AG04450 (cell line): ENCODE results near the gene MBNL1. TPM values are rescaled to one million over a fixed set of nuclear protein-coding genes. Genes with fewer than 3 reads are reported as not detected.
A peak's percentile ranks its signal among the peaks of the same experiment; 100 is the strongest.

Experiments
- CTCF ChIA-PET: fragments of 300-600, 350-600 bp; formaldehyde crosslinking; extraction: SDS; loops from one replicate; lab custom pipeline; 2022; ENCODE audit warnings: antibody characterized with exemption, inconsistent platforms; lab: Charles Lee
- POLR2A ChIA-PET: fragments of 350-600 bp; formaldehyde crosslinking; extraction: SDS; loops from one replicate; lab custom pipeline; 2021; ENCODE audit warnings: antibody characterized with exemption, inconsistent platforms; lab: Yijun Ruan, JAX
- DNase-seq: peaks from one replicate; pipeline ENCODE4 v3.0.0-alpha.2; 2011; ENCODE audit warnings: low read depth, low spot score
- H3K27ac ChIP-seq: one replicate; pipeline ENCODE4 v1.5.1; 2012; ENCODE audit warnings: low read depth, low read length, control low read depth
- H3K27me3 ChIP-seq: one replicate; pipeline ENCODE4 v1.6.0; 2012; ENCODE audit warnings: low read length; ENCODE audit not compliant: control insufficient read depth, insufficient read depth
- H3K4me3 ChIP-seq: 2 replicates; pipeline ENCODE4 v1.5.1; 2011; ENCODE audit warnings: mild to moderate bottlenecking, low read depth, low read length, control low read depth
- H3K9me3 ChIP-seq: 2 replicates; pipeline ENCODE4 v1.5.1; 2012; ENCODE audit warnings: low read length; ENCODE audit not compliant: control insufficient read depth, insufficient read depth
- CTCF ChIP-seq: IDR thresholded peaks from 2 replicates; pipeline ENCODE4 v1.5.1; 2011; ENCODE audit warnings: low read depth, low read length, control low read depth, inconsistent platforms
- polyA plus RNA-seq: library from polyadenylated mRNA; depleted of rRNA; stranded (reverse); fragments of >200 nt; gene quantifications from 2 replicates; pipeline ENCODE4 v1.2.3, GENCODE V29; 2011

Gene MBNL1
- polyA plus RNA-seq, 1 experiment, result 92.1 TPM

DNA sequence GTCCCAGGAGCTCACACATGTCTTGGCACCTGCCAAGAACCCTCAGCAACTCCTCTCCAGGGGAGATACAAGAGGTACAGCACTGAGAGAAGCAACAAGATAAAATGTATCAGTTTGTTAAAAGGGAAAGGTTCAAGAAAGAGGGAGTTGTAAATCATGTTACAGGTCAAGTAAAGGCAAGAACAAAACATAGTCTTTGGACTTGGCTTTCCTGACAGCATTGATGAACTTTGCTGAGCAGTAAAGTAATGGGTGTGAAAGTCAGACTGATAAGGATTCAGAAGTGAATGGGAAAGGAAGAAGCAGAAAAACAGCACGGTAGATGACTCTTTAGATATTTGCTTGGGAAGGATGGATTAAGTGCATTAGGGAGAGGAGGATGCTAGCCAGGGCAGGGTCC is 27.1 kb downstream of the MBNL1 start:
- no peak for TF ChIP-seq CTCF
- POLR2A ChIA-PET, result no interaction called here
- no peak overlapping the region for H3K27ac ChIP-seq
- CTCF ChIA-PET, result no interaction called here
- no peak overlapping the region for H3K4me3 ChIP-seq
- H3K9me3 ChIP-seq, result no peaks in the 10 kb centered on the region
- no peaks in the 10 kb centered on the region for H3K27me3 ChIP-seq
- DNase-seq, result no peak

DNA sequence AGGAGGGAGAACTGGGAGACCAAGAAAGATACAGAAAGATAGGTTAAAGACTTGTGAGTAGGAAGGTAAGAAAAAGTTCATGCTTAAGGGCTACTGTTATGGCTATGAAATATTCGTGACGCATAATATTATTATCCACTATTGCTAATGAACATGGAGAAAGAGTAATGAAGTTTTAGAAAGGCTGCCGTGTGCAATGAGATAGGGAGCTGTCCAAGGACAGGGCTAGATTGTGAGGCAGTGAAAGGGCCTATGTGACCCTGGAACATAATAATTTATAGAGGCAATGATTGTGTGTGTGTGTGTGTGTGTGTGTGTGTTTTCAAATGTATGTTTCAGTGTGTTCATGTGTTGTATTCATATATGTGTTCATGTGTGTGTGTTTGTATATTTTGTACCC is 27.7 kb downstream of the MBNL1 start:
- no peak for DNase-seq
- ChIA-PET POLR2A (interaction anchor here (0.6 to 0.7 kb wide), 2 partner anchors 121 to 137 kb away, joined by 4 to 5 read pairs; no protein-coding TSS in a partner anchor), CTCF (no interaction called here)
- H3K27ac ChIP-seq, result no peak overlapping the region
- no peaks in the 10 kb centered on the region for H3K9me3 ChIP-seq
- no peak overlapping the region for H3K4me3 ChIP-seq
- TF ChIP-seq CTCF, result no peak
- H3K27me3 ChIP-seq, result no peaks in the 10 kb centered on the region

GRCh38 chr3:152296971-152297370 is 28.2 kb downstream of the MBNL1 start:
- Histone ChIP-seq H3K27ac (no peak overlapping the region), H3K4me3 (no peak overlapping the region), H3K27me3 (no peaks in the 10 kb centered on the region), H3K9me3 (no peaks in the 10 kb centered on the region)
- ChIA-PET CTCF (interaction anchor here (0.9 kb wide), 1 partner anchor 147 kb away, joined by 6 read pairs; no protein-coding TSS in a partner anchor), POLR2A (interaction anchor here (0.6 to 0.7 kb wide), 3 partner anchors 19 to 138 kb away, joined by 4 to 11 read pairs (median 5); no protein-coding TSS in a partner anchor)
- no peak for TF ChIP-seq CTCF
- DNase-seq, result no peak

DNA sequence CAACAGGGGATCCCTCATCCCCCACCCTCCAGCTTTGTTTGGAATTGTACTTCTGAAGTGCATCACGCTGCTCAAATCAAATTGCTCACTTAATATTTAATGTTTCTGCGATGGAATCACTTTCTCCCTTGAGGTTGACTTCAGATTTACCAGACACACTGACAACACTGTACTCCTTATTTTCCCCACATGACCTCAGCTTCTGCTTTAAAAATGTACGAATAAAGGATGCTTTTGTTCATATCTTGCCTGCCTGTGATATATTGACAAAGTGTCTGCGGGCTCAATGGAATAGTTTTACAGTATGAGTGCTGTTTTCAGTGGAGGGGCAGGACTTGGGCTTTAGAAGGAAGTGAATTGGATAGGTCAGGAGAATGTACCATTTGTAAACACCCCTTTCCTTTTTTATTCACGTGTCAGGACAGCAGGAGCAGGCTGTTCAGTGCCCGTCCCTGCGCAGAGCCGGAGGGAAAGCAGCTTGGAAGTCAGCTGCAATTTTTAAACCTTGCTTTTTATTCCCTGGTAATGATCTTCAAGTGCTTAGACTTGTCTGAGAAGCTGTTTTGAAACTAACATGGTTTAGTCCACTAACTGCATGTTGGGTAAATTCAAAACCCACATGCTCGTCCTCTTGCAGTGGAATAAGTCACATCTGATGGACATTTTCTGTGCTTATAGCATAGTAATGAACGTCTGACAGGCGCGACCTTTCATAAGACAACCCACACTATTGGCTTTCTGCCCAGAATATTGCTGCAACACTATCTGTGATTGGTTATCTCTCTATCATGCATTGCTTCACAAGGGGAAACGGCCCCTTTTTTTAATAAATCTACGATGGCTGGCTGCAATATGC is 29.9 kb downstream of the MBNL1 start:
- ChIA-PET CTCF (interaction anchor here (0.5 to 2.5 kb wide), 2 partner anchors 145 to 971 kb away, joined by 4 to 7 read pairs; no protein-coding TSS in a partner anchor), POLR2A (interaction anchor here (0.6 kb wide), 1 partner anchor 30 kb away, joined by 3 read pairs; the partner anchor contains the start of gene MBNL1)
- H3K9me3 ChIP-seq, result no peaks in the 10 kb centered on the region
- no peaks in the 10 kb centered on the region for H3K27me3 ChIP-seq
- H3K27ac ChIP-seq, result peak overlapping the region; percentile 85
- peak; percentile 95 for DNase-seq
- TF ChIP-seq CTCF, result no peak
- H3K4me3 ChIP-seq, result peak overlapping the region; percentile 51
